ENCODE results near the gene AP2A2.

DNA sequence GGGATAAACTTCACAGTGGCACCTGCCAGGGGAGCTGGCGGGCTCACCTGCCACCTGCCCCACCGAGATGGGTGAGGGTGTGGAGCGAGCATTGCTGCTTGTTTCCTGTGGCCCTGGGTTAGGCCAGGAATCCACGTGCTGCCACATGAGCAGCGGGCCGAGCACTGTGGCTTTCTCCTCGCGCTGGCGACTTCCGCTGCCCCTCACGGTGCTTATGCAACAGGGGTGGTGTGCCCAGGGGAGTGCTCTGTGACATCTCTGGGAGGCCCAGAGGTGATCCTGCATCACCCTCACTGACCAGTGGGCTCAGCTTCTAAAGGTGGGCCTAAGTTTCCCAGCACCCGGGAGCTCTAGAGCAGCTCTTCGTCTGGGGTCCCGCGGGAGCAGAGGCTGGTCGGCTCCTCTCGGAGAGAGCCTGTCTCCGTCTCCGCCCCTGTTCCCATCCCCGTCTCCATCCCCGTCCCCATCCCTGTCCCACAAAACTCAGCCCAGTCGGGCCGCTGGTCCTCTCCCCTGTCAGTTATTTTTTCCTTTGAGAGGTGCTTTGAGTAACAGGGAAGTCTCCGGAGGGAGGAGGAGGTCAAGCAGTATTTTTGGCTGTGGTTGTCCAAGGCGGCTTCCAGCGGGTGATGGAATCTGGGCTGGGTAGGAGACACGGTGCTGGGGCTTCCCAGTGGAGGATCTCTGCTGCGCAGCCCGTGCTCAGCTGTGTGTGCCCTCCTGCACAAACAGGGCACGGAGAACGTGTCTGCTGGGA is 42.5 kb downstream of the AP2A2 start:
- TF ChIP-seq POLR2AphosphoS5 (IDR thresholded peaks at IDR 0.05; ENCODE audit: low read depth, low read length) (no peak), CTCF (IDR thresholded peaks at IDR 0.05) (no peak), SIN3A (IDR thresholded peaks at IDR 0.05; ENCODE audit: borderline replicate concordance, insufficient read depth, low read depth, low read length) (no peak), TCF7L2 (IDR thresholded peaks at IDR 0.05; ENCODE audit: low read depth, low read length) (no peak)
